HL-60 (cell line): ENCODE data around the gene LZIC.

Experiments used
- CTCF ChIP-seq: IDR thresholded peaks from one replicate; pipeline ENCODE4 v1.5.1; 2011; ENCODE audit warnings: low read length, control low read depth, inconsistent platforms; ENCODE audit not compliant: insufficient read depth
- GABPA ChIP-seq: IDR thresholded peaks from 2 replicates; pipeline ENCODE4 v1.6.1; 2012; ENCODE audit warnings: low read depth
- POLR2AphosphoS5 ChIP-seq: IDR thresholded peaks from 2 replicates; pipeline ENCODE4 v1.6.1; 2012; ENCODE audit warnings: low read depth
- REST ChIP-seq: IDR thresholded peaks from 2 replicates; pipeline ENCODE4 v1.6.1; 2012; ENCODE audit warnings: low read depth; ENCODE audit not compliant: insufficient replicate concordance
- SPI1 ChIP-seq: IDR thresholded peaks from 2 replicates; pipeline ENCODE4 v1.6.1; 2012; ENCODE audit warnings: low read depth, mild to moderate bottlenecking, borderline replicate concordance

DNA sequence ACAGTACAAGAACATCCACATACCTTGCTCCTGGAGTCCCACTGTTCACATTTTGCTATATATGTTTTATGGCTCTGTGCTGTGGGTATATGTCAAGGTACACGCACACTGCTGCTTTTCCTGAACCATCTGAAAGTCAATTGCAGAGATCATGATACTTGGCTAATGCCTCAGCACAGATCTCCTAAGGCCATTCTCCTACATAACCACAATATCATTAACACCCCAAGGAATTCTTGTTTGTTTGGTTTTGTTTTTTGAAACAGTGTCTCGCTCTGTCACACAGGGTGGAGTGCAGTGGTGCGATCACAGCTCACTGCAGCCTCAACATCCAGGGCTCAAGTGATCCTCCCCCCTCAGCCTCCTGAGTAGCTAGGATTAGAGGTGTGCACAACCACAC lies 49.1 kb downstream of the LZIC start:
- TF ChIP-seq CTCF = no peak
- no peak for TF ChIP-seq POLR2AphosphoS5
- no peak for TF ChIP-seq GABPA
- TF ChIP-seq SPI1 = no peak
- TF ChIP-seq REST = no peak
